Stimulated activated CD8-positive, alpha-beta memory T cell treated with anti-CD3 and anti-CD28 coated beads, Interleukin-4, amount 100 ng/mL, for 24 hours (primary cell): ENCODE results near the gene MMP17.
A peak's percentile ranks its signal among the peaks of the same experiment; 100 is the strongest.
"Not testable (repeated sequence)": the region's sequence is repeated elsewhere in the genome, so short reads cannot be mapped to it uniquely, and the experiment has no call there.

Experiments used
- DNase-seq: peaks from one replicate; pipeline ENCODE4 v3.0.0-alpha.2; 2020; ENCODE audit warnings: low read depth

MMP17 gene

GRCh38 chr12:131800594-131801135, 27.5 kb upstream of the MMP17 start:
- DNase-seq, result no peak

GRCh38 chr12:131801254-131801866, 26.8 kb upstream of the MMP17 start:
- DNase-seq, result no peak

- DNase-seq, result no peak
These were observed 24.2 kb upstream of the MMP17 start for GRCh38 chr12:131803961-131804521.

- DNase-seq, result no peak
These were observed 22.8 kb upstream of the MMP17 start for GRCh38 chr12:131805421-131805820.

- no peak for DNase-seq
These were observed 21.5 kb upstream of the MMP17 start for GRCh38 chr12:131806674-131807073.

GRCh38 chr12:131808744-131809371, 19.3 kb upstream of the MMP17 start:
- peak; percentile 19 for DNase-seq

GRCh38 chr12:131809476-131810254, 18.5 kb upstream of the MMP17 start:
- DNase-seq, result not testable (repeated sequence)

- no peak for DNase-seq
These were observed 17.5 kb upstream of the MMP17 start for GRCh38 chr12:131810726-131811125.

- DNase-seq, result no peak
These were observed 13.1 kb upstream of the MMP17 start for GRCh38 chr12:131815131-131815530.

- no peak for DNase-seq
These were observed 11.7 kb upstream of the MMP17 start for GRCh38 chr12:131816495-131816894.

- DNase-seq, result no peak
These were observed 11.0 kb upstream of the MMP17 start for GRCh38 chr12:131817241-131817640.

- DNase-seq, result no peak
These were observed 9.2 kb upstream of the MMP17 start for GRCh38 chr12:131818821-131819585.

GRCh38 chr12:131824450-131824849, 3.7 kb upstream of the MMP17 start:
- DNase-seq, result no peak

- no peak for DNase-seq
These were observed 2.9 kb upstream of the MMP17 start for GRCh38 chr12:131825146-131825892.

GRCh38 chr12:131826097-131826928, 1.9 kb upstream of the MMP17 start:
- no peak for DNase-seq

- no peak for DNase-seq
These were observed 620 bp downstream of the MMP17 start for GRCh38 chr12:131828671-131829355.

GRCh38 chr12:131829356-131829747, 1.2 kb downstream of the MMP17 start:
- DNase-seq, result no peak

- DNase-seq, result no peak
These were observed 1.7 kb downstream of the MMP17 start for GRCh38 chr12:131829791-131830334.

GRCh38 chr12:131830335-131830913, 2.2 kb downstream of the MMP17 start:
- DNase-seq, result no peak
